Cardiac ventricle fibroblast (primary cell): ENCODE data around the gene ABCC1. TPM values are rescaled to one million over a fixed set of nuclear protein-coding genes. Genes with fewer than 3 reads are reported as not detected.

Experiments used
- total RNA-seq: library from RNA; depleted of rRNA; stranded (reverse); fragments of >200 nt; gene quantifications from 2 replicates; pipeline ENCODE4 v1.2.3, GENCODE V29; 2015

The ABCC1 gene
- 53.6 and 59.9 TPM in 2 replicates for total RNA-seq

GRCh38 chr16:15949210-15950160 lies at the start of gene ABCC1:
Gene ABCC1 (plus strand): TSS chr16:15949616. CDS start chr16:15949752, 136 bp downstream.

Other genes with a start within 250 kb of the ABCC1 start
- 0.29 and 0.37 TPM in 2 replicates for gene MYH11, start 92.6 kb upstream of the ABCC1 start, total RNA-seq
- gene CEP20, start 61.0 kb upstream of the ABCC1 start, total RNA-seq = 34.3 and 43.4 TPM in 2 replicates